Loucy (cell line): Measurements from ENCODE around the gene AGAP1.

ENCODE experiments used
- EZH2phosphoT487 ChIP-seq: fragments of 200-600 bp; IDR thresholded peaks from 2 replicates; pipeline ENCODE4 v1.6.1; 2018; ENCODE audit warnings: antibody characterized with exemption, mild to moderate bottlenecking, moderate library complexity, borderline replicate concordance
- TF ChIP-seq, protein P1 (sequence below): fragments of 200-600 bp; sonication (generic); conservative IDR thresholded peaks from 2 replicates; pipeline ENCODE4 v1.5.1; 2014; ENCODE audit warnings: mild to moderate bottlenecking, antibody characterized with exemption, low read length

GRCh38 chr2:235986361-235986760, 492.5 kb downstream of the AGAP1 start:
- TF ChIP-seq, protein P1, sequence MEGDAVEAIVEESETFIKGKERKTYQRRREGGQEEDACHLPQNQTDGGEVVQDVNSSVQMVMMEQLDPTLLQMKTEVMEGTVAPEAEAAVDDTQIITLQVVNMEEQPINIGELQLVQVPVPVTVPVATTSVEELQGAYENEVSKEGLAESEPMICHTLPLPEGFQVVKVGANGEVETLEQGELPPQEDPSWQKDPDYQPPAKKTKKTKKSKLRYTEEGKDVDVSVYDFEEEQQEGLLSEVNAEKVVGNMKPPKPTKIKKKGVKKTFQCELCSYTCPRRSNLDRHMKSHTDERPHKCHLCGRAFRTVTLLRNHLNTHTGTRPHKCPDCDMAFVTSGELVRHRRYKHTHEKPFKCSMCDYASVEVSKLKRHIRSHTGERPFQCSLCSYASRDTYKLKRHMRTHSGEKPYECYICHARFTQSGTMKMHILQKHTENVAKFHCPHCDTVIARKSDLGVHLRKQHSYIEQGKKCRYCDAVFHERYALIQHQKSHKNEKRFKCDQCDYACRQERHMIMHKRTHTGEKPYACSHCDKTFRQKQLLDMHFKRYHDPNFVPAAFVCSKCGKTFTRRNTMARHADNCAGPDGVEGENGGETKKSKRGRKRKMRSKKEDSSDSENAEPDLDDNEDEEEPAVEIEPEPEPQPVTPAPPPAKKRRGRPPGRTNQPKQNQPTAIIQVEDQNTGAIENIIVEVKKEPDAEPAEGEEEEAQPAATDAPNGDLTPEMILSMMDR, result no peak
- no peak for TF ChIP-seq EZH2phosphoT487
